ENCODE data around the gene ATG7.

The ATG7 gene

DNA sequence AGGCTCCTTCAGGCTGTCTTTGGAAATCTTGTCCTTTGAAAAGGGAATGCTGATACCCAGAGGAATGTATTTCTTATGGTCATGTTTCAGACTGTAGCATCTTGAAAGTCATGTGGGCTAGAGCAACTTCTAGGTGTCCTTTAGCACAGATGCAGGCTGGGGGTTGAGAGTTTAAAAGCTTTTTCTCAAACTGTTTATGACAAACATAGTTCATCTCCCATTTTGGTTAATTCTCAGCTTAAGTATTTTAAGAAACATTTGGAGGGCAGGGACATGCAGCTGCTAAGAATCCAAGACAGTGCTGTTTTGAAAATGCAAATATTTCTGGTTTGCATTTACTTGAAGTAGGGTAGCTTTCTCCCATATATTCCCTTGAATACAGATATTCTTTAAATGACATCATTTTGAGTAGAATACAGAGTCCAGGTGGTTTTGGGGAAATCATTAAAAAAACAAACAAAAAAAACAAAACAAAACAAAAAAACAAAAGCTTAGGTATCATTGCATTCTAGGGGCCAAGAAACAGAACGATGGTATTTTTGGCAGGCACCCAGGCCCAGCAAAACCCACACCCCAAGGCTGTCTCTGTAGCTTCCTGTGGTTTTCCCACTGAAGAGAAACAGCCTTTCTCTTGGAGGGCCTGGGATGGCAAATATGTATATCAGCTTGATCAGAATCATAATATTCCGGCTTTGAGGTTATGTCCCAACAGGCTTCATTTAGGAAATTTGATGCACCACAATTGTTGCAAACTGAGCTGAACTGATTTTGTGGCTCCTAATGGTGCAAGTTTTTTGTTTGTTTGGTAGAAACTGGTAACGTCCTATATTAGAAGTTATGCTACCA, 120.0 kb downstream of the ATG7 start:
- H3K4me3 ChIP-seq (replicated peaks; ENCODE audit: low read depth, low read length): no peak overlapping the region
- TF ChIP-seq CTCF (IDR thresholded peaks at IDR 0.05; ENCODE audit: low read depth, low read length, missing control alignments): no peak
- peak; percentile 29 for DNase-seq (ENCODE audit: extremely low read depth, low read depth)

GRCh38 chr3:11392860-11393114, 120.6 kb downstream of the ATG7 start:
- no peak for DNase-seq (ENCODE audit: extremely low read depth, low read depth)
- H3K4me3 ChIP-seq (replicated peaks; ENCODE audit: low read depth, low read length): no peak overlapping the region
- no peak for TF ChIP-seq CTCF (IDR thresholded peaks at IDR 0.05; ENCODE audit: low read depth, low read length, missing control alignments)

DNA sequence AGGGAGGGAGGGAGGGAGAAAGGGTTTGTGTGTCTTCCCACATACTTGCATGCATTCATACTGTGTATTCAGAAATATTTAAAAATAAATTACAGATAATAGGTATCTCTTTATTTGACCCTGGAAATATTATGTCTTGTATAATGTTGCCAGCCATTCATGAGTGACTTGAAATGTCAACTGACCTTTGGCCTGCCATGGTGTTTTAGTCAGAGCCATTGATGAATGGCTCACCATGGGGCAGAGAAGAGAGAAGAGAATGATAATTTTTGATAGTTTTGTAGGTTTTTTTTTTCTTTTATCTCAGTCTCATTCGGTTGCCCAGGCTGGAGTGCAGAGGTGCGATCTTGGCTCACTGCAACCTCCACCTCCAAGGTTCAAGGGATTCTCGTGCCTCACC, 121.2 kb downstream of the ATG7 start:
- no peak for TF ChIP-seq CTCF (IDR thresholded peaks at IDR 0.05; ENCODE audit: low read depth, low read length, missing control alignments)
- H3K4me3 ChIP-seq (replicated peaks; ENCODE audit: low read depth, low read length): no peak overlapping the region
- DNase-seq (ENCODE audit: extremely low read depth, low read depth): no peak

- TF ChIP-seq CTCF (IDR thresholded peaks at IDR 0.05; ENCODE audit: low read depth, low read length, missing control alignments): no peak
- no peak overlapping the region for H3K4me3 ChIP-seq (replicated peaks; ENCODE audit: low read depth, low read length)
Observed at GRCh38 chr3:11394392-11394791, 122.2 kb downstream of the ATG7 start.

DNA sequence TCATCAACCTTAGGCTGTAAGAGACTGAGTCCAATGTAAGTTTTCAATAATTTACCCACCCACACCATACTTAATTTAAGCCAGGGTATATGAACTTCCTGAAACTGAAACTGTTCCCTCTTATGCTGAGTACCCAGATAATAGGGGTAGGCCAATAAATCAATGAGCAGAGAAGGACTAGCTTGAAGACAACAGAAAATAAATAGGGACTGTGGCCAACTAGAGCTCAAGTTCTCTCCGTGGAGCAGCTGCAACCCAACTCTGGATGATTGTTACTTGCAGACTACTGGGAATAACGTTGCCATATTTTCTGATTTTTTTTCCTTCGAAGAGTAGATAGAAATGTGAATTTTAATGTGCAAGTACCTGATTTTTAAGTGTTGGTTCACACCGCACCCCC, 128.0 kb downstream of the ATG7 start:
- no peak overlapping the region for H3K4me3 ChIP-seq (replicated peaks; ENCODE audit: low read depth, low read length)
- TF ChIP-seq CTCF (IDR thresholded peaks at IDR 0.05; ENCODE audit: low read depth, low read length, missing control alignments): no peak
- no peak for DNase-seq (ENCODE audit: extremely low read depth, low read depth)

More at GRCh38 chr3:11394392-11394791, 122.2 kb downstream of the ATG7 start:
- no peak for DNase-seq (ENCODE audit: extremely low read depth, low read depth)

DNA sequence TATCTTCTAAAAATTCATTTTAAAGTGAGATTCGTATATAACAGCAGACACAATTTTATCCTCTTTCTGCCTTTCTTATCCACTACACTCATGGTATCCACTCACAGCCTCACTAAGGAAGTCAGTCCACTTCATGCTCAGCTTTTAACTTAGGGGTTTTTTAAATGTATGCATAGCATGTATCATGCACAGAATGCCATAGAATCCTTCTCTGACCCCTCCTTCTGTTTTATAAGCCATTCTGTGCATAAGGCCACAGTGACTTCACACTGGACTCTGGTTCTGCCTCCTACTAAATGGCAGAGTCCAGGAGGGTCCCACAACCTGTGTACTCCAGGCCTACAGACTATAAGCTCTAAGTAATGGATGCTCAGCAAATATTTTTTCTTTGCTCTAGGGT, 129.2 kb downstream of the ATG7 start:
- no peak overlapping the region for H3K4me3 ChIP-seq (replicated peaks; ENCODE audit: low read depth, low read length)
- TF ChIP-seq CTCF (IDR thresholded peaks at IDR 0.05; ENCODE audit: low read depth, low read length, missing control alignments): no peak
- DNase-seq (ENCODE audit: extremely low read depth, low read depth): no peak

DNA sequence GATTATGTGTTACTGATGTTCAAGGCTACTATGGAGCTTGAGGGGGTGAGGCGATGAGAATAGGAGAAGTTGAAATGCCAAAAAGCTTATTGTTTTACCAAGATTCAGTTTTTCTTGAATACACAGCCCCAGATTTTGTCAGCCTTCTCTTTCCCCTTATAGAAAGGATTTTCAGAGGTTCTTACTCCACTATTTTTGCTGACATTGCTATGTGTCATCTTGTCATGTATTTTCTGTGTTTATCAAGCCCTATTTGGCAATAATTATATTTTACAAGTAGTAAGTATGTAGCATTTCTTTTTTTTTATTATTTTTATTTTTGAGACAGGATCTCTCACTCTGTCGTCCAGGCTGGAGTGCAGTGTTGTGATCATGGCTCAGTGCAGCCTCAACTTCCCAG, 133.1 kb downstream of the ATG7 start:
- H3K4me3 ChIP-seq (replicated peaks; ENCODE audit: low read depth, low read length): no peak overlapping the region
- TF ChIP-seq CTCF (IDR thresholded peaks at IDR 0.05; ENCODE audit: low read depth, low read length, missing control alignments): no peak
- DNase-seq (ENCODE audit: extremely low read depth, low read depth): no peak
